Loucy (cell line): ENCODE results near the gene TSPO2.

Experiments
- H2AFZ ChIP-seq: fragments of 200-600 bp; sonication (generic); 2 replicates; pipeline ENCODE4 v1.6.0; 2016; ENCODE audit warnings: antibody characterized with exemption, mild to moderate bottlenecking, low read length, moderate library complexity
- H3F3A ChIP-seq: fragments of 200-600 bp; 2 replicates; pipeline ENCODE4 v1.6.0; 2016; ENCODE audit warnings: antibody characterized with exemption, low read depth, mild to moderate bottlenecking
- H3K27me3 ChIP-seq: fragments of 200-600 bp; sonication (generic); 2 replicates; pipeline ENCODE4 v1.6.1; 2014; ENCODE audit warnings: low read length, mild to moderate bottlenecking; ENCODE audit not compliant: insufficient read depth, poor library complexity, severe bottlenecking
- H3K36me3 ChIP-seq: fragments of 200-600 bp; sonication (generic); 2 replicates; pipeline ENCODE4 v1.6.1; 2016; ENCODE audit warnings: low read length; ENCODE audit not compliant: insufficient read depth
- H3K4me1 ChIP-seq: fragments of 200-600 bp; sonication (generic); 2 replicates; pipeline ENCODE4 v1.5.1; 2014; ENCODE audit warnings: low read length, mild to moderate bottlenecking; ENCODE audit not compliant: insufficient read depth, poor library complexity, severe bottlenecking
- H3K4me2 ChIP-seq: fragments of 200-600 bp; sonication (generic); 2 replicates; pipeline ENCODE4 v1.6.0; 2014; ENCODE audit warnings: antibody characterized with exemption, low read length, low read depth, mild to moderate bottlenecking; ENCODE audit not compliant: poor library complexity, severe bottlenecking
- H3K4me3 ChIP-seq: fragments of 200-600 bp; sonication (generic); 2 replicates; pipeline ENCODE4 v1.5.1; 2014; ENCODE audit warnings: low read length, mild to moderate bottlenecking, mixed read lengths; ENCODE audit not compliant: poor library complexity, severe bottlenecking
- H3K79me2 ChIP-seq: fragments of 200-600 bp; sonication (generic); 2 replicates; pipeline ENCODE4 v1.6.1; 2014; ENCODE audit warnings: low read length; ENCODE audit not compliant: insufficient read depth
- H3K9ac ChIP-seq: fragments of 200-600 bp; sonication (generic); 2 replicates; pipeline ENCODE4 v1.6.0; 2014; ENCODE audit warnings: mild to moderate bottlenecking, low read depth, low read length, moderate library complexity; ENCODE audit not compliant: poor library complexity, severe bottlenecking
- H3K9me2 ChIP-seq: fragments of 200-600 bp; sonication (generic); replicated peaks from 2 replicates; pipeline ENCODE4 v1.6.1; 2016; ENCODE audit warnings: low read depth, low read length, mixed read lengths
- H3K9me3 ChIP-seq: fragments of 200-600 bp; sonication (generic); 2 replicates; pipeline ENCODE4 v1.6.1; 2014; ENCODE audit warnings: mild to moderate bottlenecking, antibody characterized with exemption, low read length, low read depth; ENCODE audit not compliant: insufficient read depth
- H4K20me1 ChIP-seq: fragments of 200-600 bp; sonication (generic); 2 replicates; pipeline ENCODE4 v1.6.0; 2014; ENCODE audit warnings: antibody characterized with exemption, low read length, mild to moderate bottlenecking; ENCODE audit not compliant: insufficient read depth, poor library complexity, severe bottlenecking
- EZH2phosphoT487 ChIP-seq: fragments of 200-600 bp; IDR thresholded peaks from 2 replicates; pipeline ENCODE4 v1.6.1; 2018; ENCODE audit warnings: antibody characterized with exemption, mild to moderate bottlenecking, moderate library complexity, borderline replicate concordance
- TF ChIP-seq, protein P1 (sequence below): fragments of 200-600 bp; sonication (generic); conservative IDR thresholded peaks from 2 replicates; pipeline ENCODE4 v1.5.1; 2014; ENCODE audit warnings: mild to moderate bottlenecking, antibody characterized with exemption, low read length

The TSPO2 gene

DNA sequence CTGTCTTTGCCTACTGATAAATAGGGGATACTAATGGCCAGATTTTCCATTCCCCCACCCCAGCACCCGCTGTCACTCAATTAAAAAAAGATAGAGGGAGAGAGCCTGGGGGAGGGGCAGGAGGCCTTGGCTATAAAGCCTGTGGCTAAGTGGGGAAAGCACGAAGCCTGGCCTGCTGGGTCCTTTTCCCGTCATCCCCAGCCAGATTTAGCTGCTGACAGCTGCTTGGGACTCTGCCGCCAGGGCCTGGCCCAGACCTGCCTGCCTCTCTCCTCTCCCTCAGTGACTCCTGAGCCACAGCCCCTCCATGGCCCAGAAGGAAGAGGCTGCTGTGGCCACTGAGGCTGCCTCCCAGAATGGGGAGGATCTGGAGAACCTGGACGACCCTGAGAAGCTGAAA, 10.8 kb downstream of the TSPO2 start, which contains the start of gene APOBEC2:
Gene APOBEC2, plus strand, starts transcription at position 162 of the 400 bp plus-strand sequence. Its CDS starts 146 bp downstream, at position 308.
- H3K9me3 ChIP-seq: no peaks in the 10 kb centered on the region
- no peaks in the 10 kb centered on the region for H4K20me1 ChIP-seq
- H3F3A ChIP-seq: no peaks in the 10 kb centered on the region
- no peaks in the 10 kb centered on the region for H3K79me2 ChIP-seq
- TF ChIP-seq, protein P1, sequence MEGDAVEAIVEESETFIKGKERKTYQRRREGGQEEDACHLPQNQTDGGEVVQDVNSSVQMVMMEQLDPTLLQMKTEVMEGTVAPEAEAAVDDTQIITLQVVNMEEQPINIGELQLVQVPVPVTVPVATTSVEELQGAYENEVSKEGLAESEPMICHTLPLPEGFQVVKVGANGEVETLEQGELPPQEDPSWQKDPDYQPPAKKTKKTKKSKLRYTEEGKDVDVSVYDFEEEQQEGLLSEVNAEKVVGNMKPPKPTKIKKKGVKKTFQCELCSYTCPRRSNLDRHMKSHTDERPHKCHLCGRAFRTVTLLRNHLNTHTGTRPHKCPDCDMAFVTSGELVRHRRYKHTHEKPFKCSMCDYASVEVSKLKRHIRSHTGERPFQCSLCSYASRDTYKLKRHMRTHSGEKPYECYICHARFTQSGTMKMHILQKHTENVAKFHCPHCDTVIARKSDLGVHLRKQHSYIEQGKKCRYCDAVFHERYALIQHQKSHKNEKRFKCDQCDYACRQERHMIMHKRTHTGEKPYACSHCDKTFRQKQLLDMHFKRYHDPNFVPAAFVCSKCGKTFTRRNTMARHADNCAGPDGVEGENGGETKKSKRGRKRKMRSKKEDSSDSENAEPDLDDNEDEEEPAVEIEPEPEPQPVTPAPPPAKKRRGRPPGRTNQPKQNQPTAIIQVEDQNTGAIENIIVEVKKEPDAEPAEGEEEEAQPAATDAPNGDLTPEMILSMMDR: no peak
- no peak for TF ChIP-seq EZH2phosphoT487
- H3K9ac ChIP-seq: peak within 1 kb of the TSS; percentile 28
- H3K4me1 ChIP-seq: peaks cover 38% of the 10 kb centered on the region
- no peaks in the 10 kb centered on the region for H3K27me3 ChIP-seq
- H3K36me3 ChIP-seq: no peaks in the 10 kb centered on the region
- H3K4me2 ChIP-seq: peak within 1 kb of the TSS; percentile 55
- H3K9me2 ChIP-seq: no peaks in the 10 kb centered on the region
- peak within 1 kb of the TSS; percentile 68 for H2AFZ ChIP-seq
- peak within 1 kb of the TSS; percentile 22 for H3K4me3 ChIP-seq

DNA sequence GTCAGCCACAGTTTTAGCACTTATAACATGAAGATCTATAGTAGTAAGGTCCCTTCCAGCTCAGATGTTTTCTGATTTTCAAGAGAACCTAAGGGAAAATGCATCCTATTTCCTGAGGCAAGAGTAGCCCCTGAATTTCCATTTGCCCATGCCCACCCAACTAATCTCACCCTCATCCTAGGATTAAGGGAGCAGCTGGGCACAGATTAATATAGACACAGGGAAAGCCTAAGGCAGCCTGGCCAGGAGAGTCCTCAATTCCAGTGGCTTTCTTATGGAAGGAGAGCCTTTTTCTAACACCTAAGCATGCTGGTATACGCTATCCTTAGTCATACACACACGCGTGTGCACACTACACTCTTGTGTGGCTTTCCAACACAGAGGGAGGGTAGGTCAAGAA, 12.2 kb downstream of the TSPO2 start:
- H3K9me2 ChIP-seq: no peaks in the 10 kb centered on the region
- H3K79me2 ChIP-seq: no peaks in the 10 kb centered on the region
- H3K36me3 ChIP-seq: no peaks in the 10 kb centered on the region
- peaks cover 49% of the 10 kb centered on the region for H3K4me1 ChIP-seq
- no peaks in the 10 kb centered on the region for H4K20me1 ChIP-seq
- H3K27me3 ChIP-seq: no peaks in the 10 kb centered on the region
- H3K9ac ChIP-seq: no peak overlapping the region
- no peak overlapping the region for H3K4me3 ChIP-seq
- no peak for TF ChIP-seq EZH2phosphoT487
- TF ChIP-seq, protein P1: no peak
- no peak overlapping the region for H2AFZ ChIP-seq
- no peak overlapping the region for H3K4me2 ChIP-seq
- no peaks in the 10 kb centered on the region for H3K9me3 ChIP-seq
- no peaks in the 10 kb centered on the region for H3F3A ChIP-seq

DNA sequence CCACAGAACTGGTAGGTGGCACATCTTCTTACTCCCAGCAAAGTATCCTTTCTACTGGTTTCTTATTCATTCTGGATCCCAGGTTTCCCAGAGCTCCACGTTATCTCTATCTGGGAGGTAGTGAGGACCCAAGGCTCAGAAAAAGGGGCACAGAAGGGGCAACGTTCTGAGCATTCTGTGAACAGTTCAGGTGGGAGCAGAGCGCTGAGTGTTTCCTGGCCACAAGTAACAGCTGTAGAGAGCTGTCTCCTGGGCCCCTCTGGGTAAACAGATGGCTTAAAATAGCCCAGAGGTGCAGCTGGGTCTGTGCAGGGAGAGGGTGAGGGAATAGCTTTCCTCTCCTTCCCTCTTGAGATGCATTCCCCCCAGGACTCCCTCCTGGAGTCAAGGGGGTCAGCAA, 12.9 kb downstream of the TSPO2 start:
- no peaks in the 10 kb centered on the region for H3K27me3 ChIP-seq
- peaks cover 49% of the 10 kb centered on the region for H3K4me1 ChIP-seq
- H2AFZ ChIP-seq: no peak overlapping the region
- H3K9me2 ChIP-seq: no peaks in the 10 kb centered on the region
- no peaks in the 10 kb centered on the region for H3K9me3 ChIP-seq
- no peaks in the 10 kb centered on the region for H4K20me1 ChIP-seq
- peak overlapping the region; percentile 41 for H3K4me2 ChIP-seq
- no peak overlapping the region for H3K9ac ChIP-seq
- no peaks in the 10 kb centered on the region for H3F3A ChIP-seq
- no peaks in the 10 kb centered on the region for H3K79me2 ChIP-seq
- TF ChIP-seq, protein P1: no peak
- no peak for TF ChIP-seq EZH2phosphoT487
- no peaks in the 10 kb centered on the region for H3K36me3 ChIP-seq
- no peak overlapping the region for H3K4me3 ChIP-seq
